HFFc6 (cell line): ENCODE results near the gene SIGLEC5. TPM values are rescaled to one million over a fixed set of nuclear protein-coding genes. Genes with fewer than 3 reads are reported as not detected.

Source experiments
- DNase-seq: peaks from one replicate; pipeline ENCODE4 v3.0.0-alpha.2; 2018
- H3K27ac Mint-ChIP-seq: 2 replicates; pipeline ENCODE4 v1.8.0; 2020; ENCODE audit warnings: mild to moderate bottlenecking, mixed read lengths
- H3K27me3 Mint-ChIP-seq: 2 replicates; pipeline ENCODE4 v1.8.0; 2021; ENCODE audit warnings: mild to moderate bottlenecking, moderate library complexity, mixed read lengths; ENCODE audit not compliant: insufficient read depth
- H3K36me3 Mint-ChIP-seq: 2 replicates; pipeline ENCODE4 v1.8.0; 2021; ENCODE audit warnings: low read depth, mixed read lengths
- H3K4me1 Mint-ChIP-seq: 2 replicates; pipeline ENCODE4 v1.8.0; 2020; ENCODE audit warnings: low read depth, mixed read lengths
- H3K4me3 Mint-ChIP-seq: 2 replicates; pipeline ENCODE4 v1.8.0; 2020; ENCODE audit warnings: mild to moderate bottlenecking, moderate library complexity, mixed read lengths
- H3K9me3 Mint-ChIP-seq: 2 replicates; pipeline ENCODE4 v1.8.0; 2020; ENCODE audit warnings: mild to moderate bottlenecking, mixed read lengths
- total RNA-seq, 6 experiments: library from RNA; stranded (reverse); fragmentation: NEBNext Ultra II Directional; extraction: Animal tissue kit (Norgen Biotek cat#: 25700); gene quantifications; 2 replicates in 1 of 6; 3 replicates in 5 of 6; pipeline ENCODE4 v1.2.3, GENCODE V29; 2021
- TF ChIP-seq, protein P1 (sequence below): fragments of 200-600 bp; sonication (generic); IDR thresholded peaks from 2 replicates; pipeline ENCODE4 v1.5.0; 2021; ENCODE audit warnings: antibody characterized with exemption, mild to moderate bottlenecking

SIGLEC5 gene
- total RNA-seq, 6 experiments from 2014 or later, result not detected

DNA sequence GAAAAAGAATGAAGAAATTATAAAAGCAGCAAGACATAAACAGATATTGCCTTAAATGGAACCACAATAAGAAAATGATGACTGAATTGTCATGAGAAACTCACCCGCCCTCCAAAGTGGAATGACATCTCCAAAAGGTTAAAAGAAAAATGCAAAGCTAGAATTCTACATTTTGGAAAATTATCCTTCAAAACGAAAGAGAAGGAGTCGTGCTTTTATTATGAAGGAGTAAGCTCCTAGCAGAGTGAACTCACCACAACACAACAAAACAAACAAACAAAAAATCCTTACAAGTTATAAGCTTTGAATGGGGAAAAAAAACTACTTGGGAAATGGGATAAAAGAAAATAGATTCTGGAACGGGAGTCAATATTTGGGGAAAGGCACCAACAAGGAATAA, 9.7 kb upstream of the SIGLEC5 start:
- H3K27ac Mint-ChIP-seq, result no peak overlapping the region
- peaks cover 5% of the 10 kb centered on the region; the same call in 1 of the 2 replicates for H3K4me1 Mint-ChIP-seq
- TF ChIP-seq, protein P1, sequence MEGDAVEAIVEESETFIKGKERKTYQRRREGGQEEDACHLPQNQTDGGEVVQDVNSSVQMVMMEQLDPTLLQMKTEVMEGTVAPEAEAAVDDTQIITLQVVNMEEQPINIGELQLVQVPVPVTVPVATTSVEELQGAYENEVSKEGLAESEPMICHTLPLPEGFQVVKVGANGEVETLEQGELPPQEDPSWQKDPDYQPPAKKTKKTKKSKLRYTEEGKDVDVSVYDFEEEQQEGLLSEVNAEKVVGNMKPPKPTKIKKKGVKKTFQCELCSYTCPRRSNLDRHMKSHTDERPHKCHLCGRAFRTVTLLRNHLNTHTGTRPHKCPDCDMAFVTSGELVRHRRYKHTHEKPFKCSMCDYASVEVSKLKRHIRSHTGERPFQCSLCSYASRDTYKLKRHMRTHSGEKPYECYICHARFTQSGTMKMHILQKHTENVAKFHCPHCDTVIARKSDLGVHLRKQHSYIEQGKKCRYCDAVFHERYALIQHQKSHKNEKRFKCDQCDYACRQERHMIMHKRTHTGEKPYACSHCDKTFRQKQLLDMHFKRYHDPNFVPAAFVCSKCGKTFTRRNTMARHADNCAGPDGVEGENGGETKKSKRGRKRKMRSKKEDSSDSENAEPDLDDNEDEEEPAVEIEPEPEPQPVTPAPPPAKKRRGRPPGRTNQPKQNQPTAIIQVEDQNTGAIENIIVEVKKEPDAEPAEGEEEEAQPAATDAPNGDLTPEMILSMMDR, result no peak

DNA sequence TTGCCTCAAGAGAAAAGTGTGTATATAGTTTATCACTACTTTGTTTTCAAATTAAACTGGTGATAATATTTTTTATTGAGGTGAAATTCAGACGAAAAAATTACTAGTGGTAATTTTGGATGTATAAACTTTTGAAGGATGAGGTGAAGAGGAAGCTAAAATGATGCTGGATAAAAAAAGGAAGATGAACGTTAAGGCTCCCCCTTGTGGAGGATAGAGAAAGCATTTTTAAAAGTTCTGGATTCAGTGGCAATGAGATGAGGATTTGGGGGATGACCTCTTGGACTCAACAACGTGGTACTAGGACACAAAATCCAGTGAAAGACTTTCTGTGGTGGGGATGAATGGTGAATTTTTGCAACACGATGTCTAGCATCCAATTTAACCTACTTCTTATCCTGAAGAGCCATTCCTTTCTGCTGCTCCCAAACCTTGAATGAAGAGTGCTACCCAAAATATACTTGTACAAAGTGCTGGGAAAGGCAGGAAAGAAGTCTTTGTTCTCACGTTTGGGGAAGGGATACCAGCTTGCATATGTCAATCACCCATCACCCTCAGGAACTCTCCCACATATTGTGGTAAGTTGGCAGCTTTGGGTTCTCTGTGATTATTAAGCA, 7.3 kb upstream of the SIGLEC5 start:
- Mint-ChIP-seq H3K36me3 (peaks cover 3% of the 10 kb centered on the region; the same call in 1 of the 2 replicates), H3K27ac (no peak overlapping the region), H3K4me3 (no peak overlapping the region), H3K27me3 (peaks cover 6% of the 10 kb centered on the region), H3K4me1 (no peaks in the 10 kb centered on the region), H3K9me3 (peaks cover 9% of the 10 kb centered on the region)
- no peak for DNase-seq
- TF ChIP-seq, protein P1, result peak; percentile 77

More for the DNA sequence above, 9.7 kb upstream of the SIGLEC5 start:
- H3K9me3 Mint-ChIP-seq, result peaks cover 9% of the 10 kb centered on the region
- H3K4me3 Mint-ChIP-seq, result no peak overlapping the region
- no peak for DNase-seq
- peaks cover 3% of the 10 kb centered on the region; the same call in 1 of the 2 replicates for H3K36me3 Mint-ChIP-seq
- peaks cover 15% of the 10 kb centered on the region for H3K27me3 Mint-ChIP-seq

DNA sequence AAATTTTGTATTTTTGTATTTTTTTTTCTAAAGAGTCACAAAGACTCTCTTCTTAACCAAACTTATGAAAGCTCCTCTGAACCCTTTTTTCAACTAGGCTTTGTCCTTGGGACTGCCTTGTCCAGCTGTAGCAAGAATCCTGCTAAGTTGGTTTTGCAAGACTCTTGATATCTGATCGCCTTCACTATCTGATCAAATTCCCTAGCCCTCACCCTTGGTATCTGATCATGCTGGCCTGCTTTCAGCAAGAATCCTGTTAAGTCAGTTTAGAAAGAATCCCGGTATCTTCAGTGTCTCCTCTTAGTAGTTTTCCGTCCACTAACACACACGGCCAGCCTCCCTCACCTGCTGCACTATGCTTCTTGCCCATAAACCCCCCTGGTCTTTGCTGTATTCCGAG, 1.9 kb upstream of the SIGLEC5 start:
- Mint-ChIP-seq H3K4me1 (no peaks in the 10 kb centered on the region), H3K27me3 (peaks cover 9% of the 10 kb centered on the region), H3K9me3 (peaks cover 6% of the 10 kb centered on the region), H3K36me3 (peaks cover 3% of the 10 kb centered on the region; the same call in 1 of the 2 replicates), H3K4me3 (no peak overlapping the region), H3K27ac (no peak overlapping the region)
- no peak for DNase-seq
- TF ChIP-seq, protein P1, result no peak

DNA sequence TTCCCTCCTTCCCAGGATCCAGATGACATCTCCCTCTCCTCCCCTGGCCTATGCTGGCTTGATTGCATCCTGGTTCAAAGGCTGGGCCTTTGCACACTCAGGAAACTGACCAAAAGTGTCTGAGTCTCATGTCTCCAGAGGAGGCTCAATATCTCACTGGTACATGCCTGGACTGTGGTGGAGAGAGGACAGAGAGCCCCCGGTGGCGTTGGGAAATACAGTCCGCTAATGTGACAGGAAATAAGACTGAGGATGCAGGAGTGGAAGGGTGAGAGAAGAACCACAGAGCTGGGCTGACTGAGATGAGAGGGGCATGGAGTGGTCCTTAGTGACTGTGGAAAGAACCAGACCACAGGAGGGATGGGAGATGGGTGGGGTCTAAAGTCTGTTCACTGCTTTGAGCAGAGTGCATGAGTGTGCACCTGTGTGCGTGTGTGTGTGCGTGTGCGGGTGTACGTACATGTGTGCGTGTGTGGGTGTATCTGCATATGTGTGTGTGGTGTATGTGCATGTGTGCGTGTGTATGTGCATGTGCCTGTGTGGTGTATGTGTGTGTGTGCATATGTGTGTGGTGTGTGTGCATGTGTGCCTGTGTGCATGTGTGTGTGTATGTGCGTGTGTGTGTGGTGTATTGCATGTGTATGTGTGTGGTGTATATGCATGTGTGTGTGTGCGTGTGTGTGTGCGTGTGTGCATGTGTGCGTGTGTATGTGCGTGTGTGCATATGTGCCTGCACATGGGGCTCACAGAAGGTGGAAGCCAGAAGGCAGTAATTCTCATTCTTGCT, 1.9 kb downstream of the SIGLEC5 start:
- Mint-ChIP-seq H3K4me3 (no peak overlapping the region), H3K4me1 (no peaks in the 10 kb centered on the region), H3K9me3 (no peaks in the 10 kb centered on the region; the same call in 1 of the 2 replicates)

DNA sequence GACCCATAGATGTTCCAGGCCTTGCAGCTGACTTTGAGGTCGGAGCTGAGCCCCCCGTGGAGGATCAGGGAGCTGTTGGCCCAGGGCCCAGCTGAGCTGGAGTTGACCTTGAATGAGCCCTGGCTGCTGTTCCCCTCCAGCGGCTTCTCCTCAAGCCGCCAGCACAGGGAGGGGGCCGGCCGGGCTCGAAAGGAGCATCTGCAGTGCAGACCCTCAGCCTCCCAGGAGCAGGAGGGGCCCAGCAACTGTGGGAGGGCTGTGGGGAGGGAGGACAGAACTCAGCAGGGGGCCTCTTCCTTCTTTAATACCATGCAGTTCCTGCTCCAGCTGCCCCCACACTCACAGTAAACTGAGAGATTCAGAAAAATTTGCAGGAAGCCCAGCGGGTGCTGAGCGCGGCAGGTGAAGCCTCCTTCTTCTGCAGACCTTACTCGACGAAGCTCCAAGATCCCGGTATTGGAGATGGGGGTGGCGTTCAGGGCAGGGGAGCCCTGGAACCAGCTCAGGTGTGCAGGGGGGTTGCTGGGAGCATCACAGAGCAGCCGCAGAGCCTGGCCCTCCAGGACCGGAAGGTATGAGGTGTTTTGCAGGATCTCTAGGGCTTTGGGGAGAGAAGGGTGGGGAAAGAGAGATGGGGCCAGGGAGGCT, 2.6 kb downstream of the SIGLEC5 start:
- DNase-seq, result no peak
- H3K27ac Mint-ChIP-seq, result no peak overlapping the region
- H3K36me3 Mint-ChIP-seq, result no peaks in the 10 kb centered on the region
- H3K4me3 Mint-ChIP-seq, result no peak overlapping the region
- no peaks in the 10 kb centered on the region; the same call in 1 of the 2 replicates for H3K9me3 Mint-ChIP-seq
- no peaks in the 10 kb centered on the region for H3K4me1 Mint-ChIP-seq
- TF ChIP-seq, protein P1, result no peak
- H3K27me3 Mint-ChIP-seq, result peaks cover 10% of the 10 kb centered on the region

More for the DNA sequence above, 1.9 kb downstream of the SIGLEC5 start:
- H3K27ac Mint-ChIP-seq, result no peak overlapping the region
- DNase-seq, result no peak
- H3K36me3 Mint-ChIP-seq, result no peaks in the 10 kb centered on the region
- TF ChIP-seq, protein P1, result no peak
- peaks cover 10% of the 10 kb centered on the region for H3K27me3 Mint-ChIP-seq
